Kidney capillary endothelial cell (primary cell): ENCODE data around the gene MIDN.
"Not testable (repeated sequence)": the region's sequence is repeated elsewhere in the genome, so short reads cannot be mapped to it uniquely, and the experiment has no call there.

Experiments
- DNase-seq: peaks from one replicate; pipeline ENCODE4 v3.0.0-alpha.2; 2018; ENCODE audit warnings: low spot score

The MIDN gene

GRCh38 chr19:1294688-1295087 is 46.3 kb downstream of the MIDN start:
- no peak for DNase-seq

GRCh38 chr19:1295169-1296012 is 47.0 kb downstream of the MIDN start:
- DNase-seq, result no peak

- DNase-seq, result no peak
Measured at GRCh38 chr19:1296078-1296477, 47.7 kb downstream of the MIDN start.

DNA sequence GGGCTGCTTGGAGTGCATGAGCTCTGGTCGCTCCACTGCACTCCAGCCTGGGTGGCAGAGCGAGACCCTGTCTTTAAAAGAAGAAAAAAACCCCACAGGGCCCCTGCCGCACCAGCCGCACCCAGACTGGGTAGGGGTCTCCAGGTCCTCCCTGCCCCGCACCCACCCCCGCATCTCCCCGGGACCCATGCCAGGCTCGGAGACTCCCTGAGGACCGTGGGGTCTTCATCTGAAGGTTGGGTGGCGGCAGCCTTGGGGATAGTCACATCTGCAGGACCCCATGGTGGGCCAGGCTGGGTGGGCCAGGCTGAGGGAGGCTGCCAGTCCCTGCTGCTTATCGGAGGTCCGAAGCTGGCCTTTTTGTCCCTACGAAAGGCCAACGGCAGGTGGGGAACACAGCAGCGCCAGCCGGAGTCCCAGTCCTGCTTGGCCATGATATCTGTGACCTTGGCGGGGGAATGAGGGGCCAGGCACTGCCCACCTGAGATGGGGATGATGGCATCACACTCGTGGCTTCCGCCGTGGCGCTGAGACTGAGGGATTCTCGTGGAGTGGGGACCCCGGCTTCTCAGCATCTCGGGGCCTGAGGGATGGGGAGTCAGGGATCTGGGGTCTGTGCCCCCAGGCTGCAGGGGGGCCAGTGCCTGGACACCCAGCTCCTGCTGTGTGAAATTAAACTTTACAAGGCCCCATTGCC is 48.3 kb downstream of the MIDN start:
- no peak for DNase-seq

GRCh38 chr19:1298235-1298634 is 49.9 kb downstream of the MIDN start:
- DNase-seq, result no peak

GRCh38 chr19:1299801-1300200 is 51.4 kb downstream of the MIDN start:
- no peak for DNase-seq

DNA sequence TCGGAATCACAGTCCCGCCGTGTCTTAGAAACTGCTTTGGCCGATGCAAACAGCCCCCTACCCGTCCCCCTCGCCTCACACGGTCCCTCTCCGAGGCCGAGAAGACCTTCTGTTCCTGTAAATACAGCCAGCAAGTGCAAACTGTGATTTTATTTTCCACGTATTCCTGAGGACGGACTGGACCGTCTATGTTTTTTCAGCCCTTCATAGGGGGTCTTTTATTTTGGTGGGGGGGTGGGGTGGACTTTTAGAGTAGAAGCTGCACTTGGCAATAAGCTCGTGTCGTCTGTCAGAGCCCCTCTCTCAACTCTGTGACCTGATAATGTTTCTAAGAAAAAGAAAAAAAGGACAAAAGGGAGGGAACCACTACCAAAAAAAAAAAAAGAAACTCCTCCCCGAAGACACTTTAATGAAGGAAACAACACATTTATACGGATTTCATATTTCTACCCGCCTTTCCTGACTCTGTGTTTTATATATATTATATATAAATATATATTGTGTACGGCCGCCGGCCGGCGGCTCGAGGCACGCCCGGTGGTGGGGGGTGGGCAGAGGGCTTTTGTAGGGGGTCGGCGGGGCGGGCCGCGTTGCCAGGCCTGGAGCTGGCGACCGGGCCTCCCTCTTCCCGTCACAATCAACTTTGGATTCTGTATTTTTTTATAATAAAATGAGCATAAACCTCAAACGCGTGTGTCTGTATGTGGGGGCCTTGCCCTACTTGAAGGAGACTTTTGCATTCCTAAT is 52.5 kb downstream of the MIDN start:
- DNase-seq, result no peak

GRCh38 chr19:1302533-1303239 is 54.3 kb downstream of the MIDN start:
- no peak for DNase-seq

GRCh38 chr19:1304197-1304924 is 56.0 kb downstream of the MIDN start:
- no peak for DNase-seq

- DNase-seq, result not testable (repeated sequence)
Measured at GRCh38 chr19:1305354-1305753, 57.0 kb downstream of the MIDN start.

DNA sequence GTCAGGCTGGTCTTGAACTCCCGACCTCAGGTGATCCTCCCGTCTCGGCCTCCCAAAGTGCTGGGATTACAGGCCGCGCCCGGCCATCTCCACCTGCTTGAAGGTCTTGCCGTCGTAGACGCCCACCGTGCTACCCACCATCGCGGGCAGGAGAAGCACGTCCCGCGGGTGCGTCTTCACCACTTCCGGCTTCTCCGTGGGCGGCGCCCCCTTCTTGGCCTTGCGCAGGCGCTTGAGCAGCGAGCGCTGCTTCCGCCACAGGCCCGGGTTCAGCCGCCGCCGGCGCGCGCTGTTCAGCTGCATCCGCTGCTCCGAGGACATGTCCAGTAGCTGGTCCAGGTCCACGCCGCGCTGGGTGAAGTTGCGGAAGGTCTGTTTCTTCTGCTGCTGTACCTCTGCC is 58.9 kb downstream of the MIDN start:
- no peak for DNase-seq

DNA sequence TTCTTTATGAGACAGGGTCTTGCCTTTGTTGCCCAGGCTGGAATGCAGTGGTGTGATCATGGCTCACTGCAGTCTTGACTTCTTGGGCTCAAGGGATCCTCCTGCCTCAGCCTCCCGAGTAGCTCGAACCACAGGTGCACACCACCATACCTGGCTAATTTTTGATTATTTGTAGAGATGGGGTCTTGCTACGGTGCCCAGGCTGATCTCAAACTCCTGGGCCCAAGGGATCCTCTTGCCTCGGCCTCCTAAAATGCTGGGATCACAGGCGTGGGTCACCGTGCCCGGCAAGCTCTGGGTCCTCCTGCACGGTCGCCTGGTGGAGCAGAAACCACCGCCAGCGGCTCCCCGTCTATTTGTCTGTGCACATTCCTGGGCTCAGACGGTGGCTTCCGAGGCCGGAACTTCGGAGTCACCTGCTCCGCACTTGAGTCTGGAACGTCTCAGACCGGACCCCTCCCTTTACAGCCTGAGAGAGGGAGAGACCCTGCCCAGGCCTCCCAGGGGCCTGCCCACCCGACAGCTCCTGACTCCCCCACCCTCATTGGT is 59.4 kb downstream of the MIDN start:
- no peak for DNase-seq

GRCh38 chr19:1308718-1309117 is 60.3 kb downstream of the MIDN start:
- no peak for DNase-seq
